Measurements from ENCODE around the gene PDHX.

The PDHX gene

GRCh38 chr11:34986883-34987520 is 70.6 kb downstream of the PDHX start:
- no peak for DNase-seq (ENCODE audit: low read depth in 2 of 2)
- no peak overlapping the region for H3K4me3 ChIP-seq (replicated peaks in 1 of 2; ENCODE audit: low read depth in 2 of 2, low read length in 2 of 2)
- TF ChIP-seq CTCF (IDR thresholded peaks at IDR 0.05; ENCODE audit: low read depth, low read length) = no peak

- no peak overlapping the region for H3K4me3 ChIP-seq (replicated peaks in 1 of 2; ENCODE audit: low read depth in 2 of 2, low read length in 2 of 2)
- DNase-seq (ENCODE audit: low read depth in 2 of 2) = peak in 1 of 2 donors; percentile 35
- TF ChIP-seq CTCF (IDR thresholded peaks at IDR 0.05; ENCODE audit: low read depth, low read length) = no peak
These were observed 71.2 kb downstream of the PDHX start for GRCh38 chr11:34987617-34988016.

GRCh38 chr11:34988294-34989255 is 72.2 kb downstream of the PDHX start:
- DNase-seq (ENCODE audit: low read depth in 2 of 2) = peak; percentile 30 to 37
- TF ChIP-seq CTCF (IDR thresholded peaks at IDR 0.05; ENCODE audit: low read depth, low read length) = no peak
- H3K4me3 ChIP-seq (replicated peaks in 1 of 2; ENCODE audit: low read depth in 2 of 2, low read length in 2 of 2) = no peak overlapping the region

GRCh38 chr11:34990916-34991315 is 74.5 kb downstream of the PDHX start:
- TF ChIP-seq CTCF (IDR thresholded peaks at IDR 0.05; ENCODE audit: low read depth, low read length) = no peak
- H3K4me3 ChIP-seq (replicated peaks in 1 of 2; ENCODE audit: low read depth in 2 of 2, low read length in 2 of 2) = no peak overlapping the region
- DNase-seq (ENCODE audit: low read depth in 2 of 2) = no peak

GRCh38 chr11:34994854-34995253 is 78.4 kb downstream of the PDHX start:
- TF ChIP-seq CTCF (IDR thresholded peaks at IDR 0.05; ENCODE audit: low read depth, low read length) = no peak
- DNase-seq (ENCODE audit: low read depth in 2 of 2) = no peak
- H3K4me3 ChIP-seq (replicated peaks in 1 of 2; ENCODE audit: low read depth in 2 of 2, low read length in 2 of 2) = no peak overlapping the region

- no peak overlapping the region for H3K4me3 ChIP-seq (replicated peaks in 1 of 2; ENCODE audit: low read depth in 2 of 2, low read length in 2 of 2)
- no peak for TF ChIP-seq CTCF (IDR thresholded peaks at IDR 0.05; ENCODE audit: low read depth, low read length)
- DNase-seq (ENCODE audit: low read depth in 2 of 2) = no peak
These were observed 80.5 kb downstream of the PDHX start for GRCh38 chr11:34996958-34997357.
